ENCODE data around the gene SMAD2. TPM values are rescaled to one million over a fixed set of nuclear protein-coding genes. Genes with fewer than 3 reads are reported as not detected.

Gene SMAD2
- polyA plus RNA-seq, 1 donor (not counting 4 experiments of a cell fraction or from before 2014, with no cell fraction given): 87.1 TPM

GRCh38 chr18:47968721-47969120 lies 38.3 kb upstream of the SMAD2 start:
- DNase-seq (ENCODE audit: low read depth, low spot score) (no peak), FAIRE-seq (no peak)
- H2AFZ ChIP-seq (ENCODE audit: control insufficient read depth, low read length): no peak overlapping the region
- H3K27ac ChIP-seq (ENCODE audit: control insufficient read depth, insufficient read depth, low read length): no peak overlapping the region
- H3K79me2 ChIP-seq (ENCODE audit: control insufficient read depth, insufficient read depth, low read length): no peaks in the 10 kb centered on the region
- no peaks in the 10 kb centered on the region for H3K9me1 ChIP-seq (ENCODE audit: control insufficient read depth, extremely low read depth, insufficient read depth, low read length)
- peaks cover 6% of the 10 kb centered on the region for H3K27me3 ChIP-seq (ENCODE audit: control insufficient read depth, extremely low read depth, insufficient read depth, low read length)
- no peak overlapping the region for H3K4me3 ChIP-seq (ENCODE audit: control insufficient read depth in 2 of 3, extremely low read depth in 1 of 3, insufficient read depth in 2 of 3, low read depth in 1 of 3, low read length in 3 of 3)
- H3K4me2 ChIP-seq (ENCODE audit: control insufficient read depth, extremely low read depth, insufficient read depth, low read depth, low read length): no peak overlapping the region
- no peaks in the 10 kb centered on the region for H3K9me3 ChIP-seq (ENCODE audit: control insufficient read depth, low read depth, low read length)
- dilution Hi-C loops (cut with MboI; ENCODE audit: extremely low pct_ligation_motif_present, low sequenced_read_pairs): no loop called here
- H3K4me1 ChIP-seq (ENCODE audit: control insufficient read depth, extremely low read depth, insufficient read depth, low read length): no peaks in the 10 kb centered on the region
- no peak for TF ChIP-seq EZH2 (IDR thresholded peaks at IDR 0.05; ENCODE audit: low read length)
- no peak for TF ChIP-seq CTCF (optimal IDR thresholded peaks at IDR 0.05 in 1 of 3, IDR thresholded peaks at IDR 0.05 in 1 of 3, conservative IDR thresholded peaks at IDR 0.05 in 1 of 3; ENCODE audit: extremely low read depth in 1 of 3, insufficient read depth in 2 of 3, low read length in 3 of 3)
- no peak overlapping the region for H3K9ac ChIP-seq (ENCODE audit: control insufficient read depth, extremely low read depth, insufficient read depth, low read length)
- no peaks in the 10 kb centered on the region for H3K36me3 ChIP-seq (ENCODE audit: control insufficient read depth in 2 of 2, extremely low read depth in 1 of 2, insufficient read depth in 2 of 2, low read length in 2 of 2)
- H4K20me1 ChIP-seq (ENCODE audit: control insufficient read depth, extremely low read depth, insufficient read depth, low read length): no peaks in the 10 kb centered on the region

- Histone ChIP-seq H3K4me1 (ENCODE audit: control insufficient read depth, extremely low read depth, insufficient read depth, low read length) (no peaks in the 10 kb centered on the region), H2AFZ (ENCODE audit: control insufficient read depth, low read length) (no peak overlapping the region), H3K9me3 (ENCODE audit: control insufficient read depth, low read depth, low read length) (no peaks in the 10 kb centered on the region), H3K9me1 (ENCODE audit: control insufficient read depth, extremely low read depth, insufficient read depth, low read length) (no peaks in the 10 kb centered on the region), H3K36me3 (ENCODE audit: control insufficient read depth in 2 of 2, extremely low read depth in 1 of 2, insufficient read depth in 2 of 2, low read length in 2 of 2) (no peaks in the 10 kb centered on the region), H3K79me2 (ENCODE audit: control insufficient read depth, insufficient read depth, low read length) (no peaks in the 10 kb centered on the region), H3K9ac (ENCODE audit: control insufficient read depth, extremely low read depth, insufficient read depth, low read length) (no peak overlapping the region), H3K4me3 (ENCODE audit: control insufficient read depth in 2 of 3, extremely low read depth in 1 of 3, insufficient read depth in 2 of 3, low read depth in 1 of 3, low read length in 3 of 3) (no peak overlapping the region), H3K27me3 (ENCODE audit: control insufficient read depth, extremely low read depth, insufficient read depth, low read length) (peaks cover 2% of the 10 kb centered on the region), H3K4me2 (ENCODE audit: control insufficient read depth, extremely low read depth, insufficient read depth, low read depth, low read length) (no peak overlapping the region), H3K27ac (ENCODE audit: control insufficient read depth, insufficient read depth, low read length) (no peak overlapping the region), H4K20me1 (ENCODE audit: control insufficient read depth, extremely low read depth, insufficient read depth, low read length) (no peaks in the 10 kb centered on the region)
- dilution Hi-C loops (cut with MboI; ENCODE audit: extremely low pct_ligation_motif_present, low sequenced_read_pairs): no loop called here
- TF ChIP-seq CTCF (optimal IDR thresholded peaks at IDR 0.05 in 1 of 3, IDR thresholded peaks at IDR 0.05 in 1 of 3, conservative IDR thresholded peaks at IDR 0.05 in 1 of 3; ENCODE audit: extremely low read depth in 1 of 3, insufficient read depth in 2 of 3, low read length in 3 of 3): no peak
- TF ChIP-seq EZH2 (IDR thresholded peaks at IDR 0.05; ENCODE audit: low read length): no peak
- DNase-seq (ENCODE audit: low read depth, low spot score) (no peak), FAIRE-seq (no peak)
These were observed 37.7 kb upstream of the SMAD2 start for GRCh38 chr18:47968006-47968676.
